ENCODE measurements around the gene CD2. TPM values are rescaled to one million over a fixed set of nuclear protein-coding genes. Genes with fewer than 3 reads are reported as not detected.

The CD2 gene
- total RNA-seq, 1 experiment from 2014 or later = 0.10 TPM

GRCh38 chr1:116805398-116805797 is 51.2 kb downstream of the CD2 start:
- Histone ChIP-seq H3K4me3 (ENCODE audit: low read depth in 2 of 2, low read length in 2 of 2) (no peak overlapping the region), H3K36me3 (ENCODE audit: control insufficient read depth, insufficient read depth, low read length) (no peaks in the 10 kb centered on the region), H3K9me3 (ENCODE audit: control insufficient read depth, insufficient read depth, low read depth, low read length) (no peaks in the 10 kb centered on the region), H3K27me3 (ENCODE audit: control insufficient read depth, insufficient read depth, low read length) (no peaks in the 10 kb centered on the region), H3K27ac (ENCODE audit: low read length) (no peak overlapping the region), H3K4me1 (ENCODE audit: control insufficient read depth, insufficient read depth, low read length) (no peaks in the 10 kb centered on the region)
- no TSS peak for BruUV-seq (replicated peaks)
- in situ Hi-C loops (cut with HindIII; ENCODE audit: low pct_unique_long_range_greater_than_20kb, low sequenced_read_pairs) (no loop called here), intact Hi-C loops (cut with micrococcal nuclease; ENCODE audit: unreplicated experiment) (no loop called here)
- POLR2A ChIA-PET = no interaction called here
- no peak for DNase-seq (ENCODE audit: low read depth, low spot score)
- CTCF ChIA-PET = no interaction called here
- TF ChIP-seq POLR2AphosphoS5 (IDR thresholded peaks at IDR 0.05; ENCODE audit: low read depth, low read length) (no peak), SIN3A (IDR thresholded peaks at IDR 0.05; ENCODE audit: borderline replicate concordance, insufficient read depth, low read depth, low read length) (no peak), TCF7L2 (IDR thresholded peaks at IDR 0.05; ENCODE audit: low read depth, low read length) (no peak), REST (IDR thresholded peaks at IDR 0.05; ENCODE audit: insufficient read depth in 1 of 2, low read depth in 2 of 2, low read length in 1 of 2) (no peak), CTCF (IDR thresholded peaks at IDR 0.05) (no peak)
- ATAC-seq = no peak

- H3K27me3 ChIP-seq (ENCODE audit: control insufficient read depth, insufficient read depth, low read length) = no peaks in the 10 kb centered on the region
- DNase-seq (ENCODE audit: low read depth, low spot score) = no peak
- no TSS peak for BruUV-seq (replicated peaks)
- TF ChIP-seq CTCF (IDR thresholded peaks at IDR 0.05) (no peak), POLR2AphosphoS5 (IDR thresholded peaks at IDR 0.05; ENCODE audit: low read depth, low read length) (no peak), SIN3A (IDR thresholded peaks at IDR 0.05; ENCODE audit: borderline replicate concordance, insufficient read depth, low read depth, low read length) (no peak), REST (IDR thresholded peaks at IDR 0.05; ENCODE audit: insufficient read depth in 1 of 2, low read depth in 2 of 2, low read length in 1 of 2) (no peak), TCF7L2 (IDR thresholded peaks at IDR 0.05; ENCODE audit: low read depth, low read length) (no peak)
- CTCF ChIA-PET = no interaction called here
- ATAC-seq = no peak
- no peaks in the 10 kb centered on the region for H3K4me1 ChIP-seq (ENCODE audit: control insufficient read depth, insufficient read depth, low read length)
- intact Hi-C loops (cut with micrococcal nuclease; ENCODE audit: unreplicated experiment) = no loop called here
- in situ Hi-C loops (cut with HindIII; ENCODE audit: low pct_unique_long_range_greater_than_20kb, low sequenced_read_pairs) = no loop called here
- H3K36me3 ChIP-seq (ENCODE audit: control insufficient read depth, insufficient read depth, low read length) = no peaks in the 10 kb centered on the region
- H3K4me3 ChIP-seq (ENCODE audit: low read depth in 2 of 2, low read length in 2 of 2) = no peak overlapping the region
- POLR2A ChIA-PET = no interaction called here
- no peaks in the 10 kb centered on the region for H3K9me3 ChIP-seq (ENCODE audit: control insufficient read depth, insufficient read depth, low read depth, low read length)
- H3K27ac ChIP-seq (ENCODE audit: low read length) = no peak overlapping the region
Observed at GRCh38 chr1:116806245-116806644, 52.0 kb downstream of the CD2 start.

All from Panc1 (cell line).